GM12878 (cell line): Measurements from ENCODE around the gene SLC43A3.

Source experiments
- CBFB ChIP-seq: IDR thresholded peaks from 2 replicates; pipeline ENCODE4 v1.6.1; 2016; ENCODE audit warnings: antibody characterized with exemption, low read depth
- CTCF ChIP-seq, 3 experiments: IDR thresholded peaks in 2 of 3; conservative IDR thresholded peaks in 1 of 3; 2 replicates each; pipeline ENCODE4 v1.5.1; 2011; ENCODE audit warnings: low read depth in 3 of 3, low read length in 3 of 3, mild to moderate bottlenecking in 3 of 3, control low read depth in 2 of 3, moderate library complexity in 2 of 3, inconsistent platforms in 1 of 3, mixed read lengths in 1 of 3; ENCODE audit not compliant: control insufficient read depth in 2 of 3, insufficient read depth in 1 of 3; ENCODE audit errors: extremely low read depth in 1 of 3
- POLR2AphosphoS2 ChIP-seq: IDR thresholded peaks from 2 replicates; pipeline ENCODE4 v1.6.1; 2011; ENCODE audit warnings: low read depth, mild to moderate bottlenecking, low read length, improper control_type of control experiment, moderate library complexity
- SMC3 ChIP-seq: IDR thresholded peaks from 2 replicates; pipeline ENCODE4 v1.6.1; 2011; ENCODE audit warnings: low read length, improper control_type of control experiment, borderline replicate concordance

DNA sequence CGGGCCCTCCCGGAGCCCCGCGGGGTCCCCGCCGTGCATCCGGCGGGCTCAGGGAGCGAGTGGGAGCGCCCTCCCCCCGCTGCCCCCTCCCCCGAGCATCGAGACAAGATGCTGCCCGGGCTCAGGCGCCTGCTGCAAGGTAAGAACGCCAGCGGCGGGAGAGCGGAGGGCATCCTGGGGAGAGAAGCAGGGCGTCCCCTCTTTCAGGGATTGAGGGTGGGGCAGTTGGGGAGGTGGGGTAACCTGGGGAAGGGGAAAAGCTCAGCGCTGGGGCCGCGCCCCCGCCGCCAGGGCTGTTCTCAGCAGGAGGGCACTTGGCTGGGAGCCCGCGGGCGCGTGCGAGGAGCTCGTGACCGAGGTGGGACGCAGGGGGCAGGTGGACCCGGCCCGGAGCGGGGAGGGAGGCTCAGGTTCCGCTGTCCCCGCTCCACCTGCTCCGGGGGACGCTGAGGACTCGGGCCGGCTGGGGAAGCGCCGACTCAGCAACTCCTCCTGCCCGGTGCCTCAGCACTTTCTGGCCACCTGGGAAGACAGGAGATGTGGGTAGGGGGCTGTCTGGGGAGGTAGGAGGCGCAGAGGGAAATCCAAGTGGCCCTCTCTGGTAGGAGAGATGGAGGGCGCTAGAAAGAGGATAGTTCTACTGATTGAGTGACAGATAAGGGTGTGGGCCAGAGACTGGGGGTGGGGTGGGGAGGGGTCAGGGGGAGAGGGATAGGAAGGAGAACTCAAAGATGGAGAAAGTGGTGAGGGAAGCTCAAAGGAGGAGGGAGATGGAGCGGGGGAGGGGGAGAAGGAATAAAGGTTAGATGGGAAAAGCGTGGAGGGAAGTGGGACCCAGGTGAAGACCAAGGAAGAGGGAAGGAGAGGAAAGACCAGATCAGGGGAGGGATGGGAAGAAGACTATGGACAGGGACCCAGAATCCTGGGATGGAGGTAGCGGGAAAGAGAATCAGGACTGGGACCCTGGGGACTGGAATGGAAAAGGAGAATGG lies 34.1 kb upstream of the SLC43A3 start:
- no peak for TF ChIP-seq CBFB
- TF ChIP-seq CTCF (IDR thresholded peaks at IDR 0.05 in 2 of 3, conservative IDR thresholded peaks at IDR 0.05 in 1 of 3; ENCODE audit: control insufficient read depth in 2 of 3, extremely low read depth in 1 of 3, insufficient read depth in 1 of 3, low read depth in 3 of 3, low read length in 3 of 3), result no peak
- TF ChIP-seq SMC3, result no peak
- TF ChIP-seq POLR2AphosphoS2, result no peak
